Suppressor macrophage treated with lipopolysaccharide for 4 hours (primary cell): ENCODE data around the gene SHISAL1.

ENCODE experiments used
- DNase-seq: peaks from one replicate; pipeline ENCODE4 v3.0.0-alpha.2; 2020

SHISAL1 gene

DNA sequence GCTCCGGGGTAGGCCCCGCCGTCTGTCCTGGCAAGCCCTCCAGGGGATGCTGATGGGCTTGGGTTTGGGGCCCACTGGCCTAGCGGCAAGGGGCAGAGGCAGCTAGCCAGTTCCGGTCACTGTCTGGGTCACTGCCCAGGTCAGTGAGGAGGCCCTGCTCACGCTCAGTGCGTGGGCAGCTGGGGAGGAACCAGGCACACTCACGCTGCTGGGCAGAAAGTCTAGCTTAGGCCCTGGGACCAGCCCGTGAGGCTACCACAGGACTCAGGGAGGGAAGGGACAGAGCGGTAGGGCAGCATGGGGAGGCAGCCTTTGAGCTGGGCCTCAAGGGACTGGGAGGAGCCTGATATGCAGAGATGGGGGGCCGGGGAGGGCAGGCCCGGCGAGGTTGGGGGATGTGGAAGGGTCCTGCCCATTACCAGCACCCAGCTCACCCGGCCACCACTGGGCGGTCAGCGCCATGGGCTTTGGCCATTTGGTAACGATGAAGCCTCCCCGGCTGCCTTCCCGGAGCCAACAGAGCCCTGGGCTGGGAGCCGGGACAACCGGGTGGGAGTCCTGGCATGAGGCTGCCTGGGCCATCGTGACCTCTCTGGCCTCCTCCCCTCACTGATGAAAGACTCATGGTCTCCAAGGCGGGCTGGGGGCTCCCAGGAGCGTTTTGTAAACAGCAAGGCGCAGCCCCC lies 14.2 kb downstream of the SHISAL1 start:
- no peak for DNase-seq

DNA sequence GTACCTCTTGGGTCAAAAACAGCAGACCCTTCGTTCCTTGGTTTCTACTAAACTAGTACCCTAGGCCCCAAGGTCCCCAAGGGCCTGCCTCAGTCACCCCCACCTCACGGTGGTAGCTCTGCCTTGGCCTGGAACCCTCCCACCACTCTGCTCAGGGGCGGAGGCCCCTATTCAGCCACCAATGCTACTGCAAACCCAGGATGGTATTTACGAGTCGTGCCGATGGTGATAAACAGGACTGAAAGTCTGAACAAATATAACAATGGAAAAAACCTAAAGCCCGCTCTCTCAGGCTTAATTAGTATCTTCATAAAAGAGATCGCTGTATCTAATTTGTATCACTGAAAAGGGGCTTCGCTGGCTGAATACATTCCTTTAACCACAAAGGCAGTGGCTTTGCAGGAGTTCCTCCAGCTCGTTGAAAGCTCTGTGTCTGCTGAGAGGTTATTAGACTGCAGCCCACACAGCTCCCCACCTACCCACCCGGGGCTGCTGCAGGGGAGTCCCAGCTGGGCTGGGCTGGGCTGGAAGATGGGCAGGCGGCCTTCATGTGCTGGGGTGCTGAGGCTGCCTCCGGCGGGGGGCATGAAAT lies 15.2 kb downstream of the SHISAL1 start:
- DNase-seq: no peak

DNA sequence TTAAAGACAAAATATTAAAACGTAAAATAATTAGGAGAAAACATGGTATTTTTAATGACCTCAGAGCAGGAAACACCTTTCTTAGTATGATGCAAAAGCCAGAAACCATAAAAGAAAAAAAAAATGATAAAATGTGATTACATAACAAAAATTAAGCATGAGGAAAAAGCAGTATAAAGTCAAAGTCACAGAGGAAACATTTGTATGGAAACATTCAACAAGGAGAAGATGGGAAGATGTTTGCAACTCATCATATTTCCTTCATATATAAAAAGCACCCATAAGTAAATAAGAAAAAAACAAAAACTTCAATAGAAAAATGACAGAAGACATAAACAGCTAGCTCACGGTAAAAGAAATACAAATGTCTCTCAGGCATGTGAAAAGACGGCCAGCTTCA lies 17.3 kb downstream of the SHISAL1 start:
- DNase-seq: no peak

DNA sequence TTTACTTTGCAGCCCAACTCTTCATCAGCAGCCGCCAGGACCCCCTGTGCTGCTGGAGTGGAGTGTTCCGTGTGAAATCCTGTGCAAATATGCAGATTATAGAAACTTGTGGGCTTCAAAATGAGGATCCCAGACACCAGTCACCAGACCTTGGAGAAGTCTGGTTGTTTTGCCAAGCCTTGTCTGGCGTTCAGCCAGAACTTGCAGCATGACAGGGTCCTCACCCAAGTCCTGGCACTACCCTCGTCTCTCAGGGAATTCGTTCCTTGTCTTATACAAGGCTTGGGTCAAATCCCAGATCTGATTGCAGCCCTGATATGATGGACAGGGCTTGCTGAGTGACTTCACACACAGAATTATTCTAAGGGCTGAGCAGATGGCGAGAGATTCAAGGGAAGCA lies 18.9 kb downstream of the SHISAL1 start:
- DNase-seq: no peak

DNA sequence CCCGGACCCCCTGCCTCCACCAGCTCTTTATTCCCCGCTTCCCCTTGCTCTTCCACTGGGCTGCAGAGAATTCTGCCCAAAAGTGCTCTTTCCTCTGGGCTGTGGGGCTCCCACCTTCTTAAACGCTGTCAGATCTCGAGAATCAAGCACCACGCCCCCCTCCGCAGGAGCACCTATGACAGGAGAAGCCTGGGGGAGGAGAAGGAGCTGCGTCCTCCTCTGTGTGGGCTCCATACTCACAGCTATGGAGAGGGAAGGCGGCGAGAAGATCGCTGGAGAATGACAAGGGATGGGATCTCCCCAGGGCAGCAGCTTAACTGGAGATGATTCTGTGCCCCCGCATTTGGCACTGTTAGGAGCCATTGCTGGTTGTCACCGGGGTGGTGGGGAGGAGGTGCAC lies 19.7 kb downstream of the SHISAL1 start:
- no peak for DNase-seq

DNA sequence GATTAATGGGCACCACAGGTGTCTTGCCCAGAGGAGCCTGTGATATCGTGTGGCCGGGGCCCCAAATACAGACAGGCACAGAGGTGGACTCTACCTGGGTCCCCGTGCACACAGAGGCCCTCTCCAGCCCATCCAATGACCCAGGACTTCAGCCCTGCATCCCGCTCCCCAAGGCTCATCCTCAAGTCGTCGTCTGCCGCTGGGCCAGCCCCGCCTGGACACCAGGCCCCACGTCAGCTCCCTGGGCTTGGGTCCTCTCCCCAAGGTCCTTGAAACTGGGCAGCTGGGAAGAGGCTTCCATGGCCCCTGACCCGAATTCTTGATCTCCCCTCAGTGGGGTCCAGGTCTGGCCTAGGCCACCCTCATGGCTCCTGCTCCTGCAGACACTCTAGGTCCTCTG lies 20.2 kb downstream of the SHISAL1 start:
- no peak for DNase-seq

DNA sequence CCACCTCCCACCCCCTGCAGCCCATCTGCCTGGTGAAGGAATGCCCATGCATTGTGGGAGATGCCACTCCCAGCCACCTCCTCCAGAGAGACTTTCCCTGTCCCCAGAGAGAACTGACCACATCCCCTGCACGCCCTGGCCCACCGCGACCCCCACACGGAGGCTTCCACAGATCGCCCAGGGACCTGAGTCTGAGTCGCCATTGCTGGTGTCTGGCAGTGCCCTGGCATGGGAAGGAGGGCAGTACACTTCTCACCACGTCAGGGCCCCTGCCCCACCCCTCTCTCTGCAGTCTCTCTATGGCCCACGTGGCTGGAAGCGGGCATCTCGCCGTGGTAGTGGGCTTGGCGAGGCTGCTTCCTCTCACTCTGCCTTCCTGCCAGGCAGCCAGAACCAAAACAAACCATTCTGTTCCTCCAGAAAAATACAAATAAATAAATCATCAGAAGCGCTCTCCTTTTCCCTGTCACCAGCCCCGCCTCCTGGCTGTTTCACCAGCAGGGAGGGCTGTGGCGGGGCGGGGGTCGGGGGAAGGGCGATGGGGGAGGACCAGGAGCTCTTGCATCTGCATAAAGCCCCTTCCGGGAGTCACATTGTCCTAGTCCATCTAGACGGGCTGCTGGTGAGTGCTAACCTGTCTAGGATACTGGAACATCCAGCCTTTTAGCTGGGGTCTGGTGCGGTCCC lies 20.9 kb downstream of the SHISAL1 start:
- no peak for DNase-seq

DNA sequence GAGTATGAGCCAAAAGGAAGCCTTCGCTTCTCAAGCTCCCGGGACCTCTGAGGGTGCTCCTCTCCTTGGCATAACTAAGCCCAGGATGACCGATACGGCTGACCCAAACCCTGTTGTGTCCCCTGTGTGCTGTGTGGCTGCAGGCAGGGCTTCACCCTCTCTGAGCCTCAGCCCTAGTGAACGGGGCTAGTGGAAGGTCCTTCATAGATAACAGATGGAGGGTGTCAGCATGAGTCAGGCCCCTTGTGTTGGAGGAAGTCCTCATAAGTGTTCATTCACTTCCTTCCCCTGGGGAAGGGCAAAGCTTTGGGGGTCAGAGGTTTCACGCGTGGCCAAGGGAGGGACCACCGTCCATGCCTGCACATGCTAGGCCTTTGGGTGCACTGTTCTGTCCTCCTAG lies 21.5 kb downstream of the SHISAL1 start:
- DNase-seq: peak; percentile 21

DNA sequence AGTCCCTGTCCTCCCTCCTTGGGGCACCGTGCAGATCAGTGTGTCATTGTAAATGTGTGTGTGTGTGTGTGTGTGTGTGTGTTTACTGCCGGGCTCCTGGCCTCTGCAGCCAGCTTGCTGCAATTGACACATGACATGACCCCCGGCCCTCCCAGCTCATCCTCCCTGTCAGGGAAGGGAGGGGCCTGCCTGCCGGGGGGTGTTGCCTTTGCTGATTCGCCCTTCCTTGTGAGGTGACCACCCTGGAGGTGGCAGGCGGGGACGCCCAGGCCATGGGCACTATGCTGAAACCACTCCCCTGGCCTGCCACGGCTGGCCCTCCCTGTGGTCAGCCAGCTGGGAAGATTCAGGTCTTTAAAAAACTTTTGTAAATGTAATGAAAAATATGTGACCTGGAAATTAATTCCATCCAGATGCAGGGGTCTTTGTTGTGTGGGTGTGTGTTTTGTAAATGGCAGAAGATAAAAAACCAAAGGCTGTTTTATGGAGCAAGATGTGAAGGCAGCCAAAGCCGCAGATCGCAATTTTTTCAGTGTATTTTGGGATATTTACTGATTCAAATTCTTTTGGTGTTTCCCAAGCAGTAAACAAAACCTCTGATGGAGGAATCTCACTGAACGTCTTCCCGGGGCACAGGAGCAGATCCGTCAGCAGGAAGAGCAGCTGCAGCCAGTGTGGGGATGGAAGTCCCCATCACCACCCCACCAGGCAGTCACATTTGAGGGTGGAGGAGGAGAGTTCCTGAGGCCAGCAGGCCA lies 23.2 kb downstream of the SHISAL1 start:
- no peak for DNase-seq

DNA sequence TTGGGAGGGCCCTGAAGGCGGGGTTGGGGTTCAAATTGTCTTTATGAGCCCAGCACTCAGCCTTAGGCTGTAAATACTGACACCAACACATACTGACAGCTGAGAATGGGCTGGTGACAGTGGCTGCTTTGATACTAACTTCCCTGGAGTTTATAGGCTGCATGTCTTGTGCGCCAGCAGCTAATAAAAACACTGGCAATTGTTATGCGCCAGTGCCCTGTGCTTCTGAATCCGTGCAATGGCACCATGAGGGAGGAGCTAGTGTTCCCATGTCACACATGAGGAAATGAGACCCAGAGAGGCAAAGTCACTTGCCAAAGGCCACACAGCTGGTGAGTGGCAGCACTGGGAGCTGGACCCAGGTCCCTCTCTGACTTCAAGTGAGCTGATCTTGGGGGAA lies 23.8 kb downstream of the SHISAL1 start:
- DNase-seq: no peak

DNA sequence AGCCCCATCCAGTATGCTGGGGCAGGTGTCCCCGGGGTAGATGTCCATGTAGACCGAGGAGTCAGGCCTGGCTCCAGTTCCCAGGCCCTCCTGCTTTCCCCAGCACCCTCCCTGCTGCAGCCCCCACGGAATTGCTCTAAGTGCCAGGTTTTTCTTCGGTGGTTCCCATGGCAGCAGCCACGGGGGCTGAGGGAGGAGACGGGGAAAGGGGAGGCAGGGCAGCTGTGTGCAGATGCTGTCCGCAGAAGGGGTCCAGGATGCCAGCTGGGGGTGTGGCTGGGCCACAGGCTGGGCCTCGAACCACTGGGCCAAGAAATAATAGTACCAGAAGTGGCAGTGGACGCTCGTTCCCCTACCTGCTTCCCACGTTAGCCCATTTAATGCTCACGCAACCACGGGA lies 25.0 kb downstream of the SHISAL1 start:
- DNase-seq: no peak

DNA sequence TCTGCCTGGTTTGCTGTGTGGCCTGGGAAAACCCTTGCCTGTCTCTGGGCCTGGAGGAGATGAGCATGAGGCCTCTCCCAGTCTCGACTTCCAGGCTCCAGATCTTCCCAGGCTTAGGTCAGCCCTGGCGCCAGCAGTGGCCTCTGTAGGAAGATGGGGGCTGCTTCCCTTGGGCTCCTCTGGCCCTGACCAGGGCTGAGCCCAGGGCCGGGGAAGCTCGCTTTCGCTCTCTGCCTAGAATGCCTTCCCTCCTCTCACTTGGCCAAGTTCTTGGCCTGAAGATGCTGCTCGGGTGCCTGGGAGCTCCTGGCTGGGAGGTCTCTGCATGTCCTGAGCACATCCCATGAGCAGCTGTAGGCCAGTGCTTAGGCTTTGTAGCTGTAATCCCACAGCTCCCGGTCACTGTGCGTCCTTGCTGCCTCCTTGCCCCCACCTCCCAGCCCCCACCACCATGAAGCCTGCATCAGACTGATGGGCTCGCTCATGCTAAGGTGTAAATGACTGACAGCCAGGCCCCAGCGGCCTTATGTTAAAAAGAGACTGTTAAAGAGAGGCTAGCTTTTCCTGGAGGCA lies 25.5 kb downstream of the SHISAL1 start:
- DNase-seq: no peak

DNA sequence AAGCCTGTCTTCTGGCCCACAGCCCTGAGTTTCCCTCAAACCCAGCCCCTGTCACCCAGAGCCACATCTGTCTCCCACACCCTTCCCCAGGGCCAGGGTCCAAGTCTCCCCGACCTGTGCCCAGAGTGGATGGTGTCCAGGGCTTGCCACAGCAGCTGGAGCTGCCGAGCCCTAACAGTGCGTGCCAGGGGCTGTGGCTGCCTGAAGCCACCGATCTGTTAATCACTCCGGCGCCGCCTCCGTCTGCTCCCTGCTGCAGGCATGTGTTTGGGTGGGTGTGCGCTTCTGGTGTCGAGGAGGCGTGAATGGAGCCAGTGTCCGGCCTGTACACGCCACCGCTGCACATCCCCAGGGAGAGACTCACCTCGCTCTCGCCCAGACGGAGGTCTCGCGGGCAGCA lies 26.1 kb downstream of the SHISAL1 start:
- DNase-seq: no peak

DNA sequence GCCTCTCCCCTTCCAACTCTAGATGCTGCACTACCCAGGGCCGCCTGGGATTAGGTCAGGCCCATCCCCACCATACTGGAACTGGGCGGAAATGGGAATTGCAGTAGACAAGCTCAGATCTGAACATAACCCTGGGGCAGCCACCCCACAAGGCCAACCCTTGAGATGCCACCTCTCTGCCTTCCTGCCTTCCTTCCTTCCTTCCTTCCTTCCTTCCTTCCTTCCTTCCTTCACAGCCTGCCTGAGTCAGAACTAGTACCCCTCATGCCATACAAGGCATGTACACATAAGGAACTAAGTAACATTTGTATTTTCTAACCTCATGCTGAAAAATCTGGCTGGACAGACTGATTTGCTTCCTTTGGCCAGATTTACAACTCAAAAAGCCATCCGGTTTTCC lies 28.0 kb downstream of the SHISAL1 start:
- no peak for DNase-seq

DNA sequence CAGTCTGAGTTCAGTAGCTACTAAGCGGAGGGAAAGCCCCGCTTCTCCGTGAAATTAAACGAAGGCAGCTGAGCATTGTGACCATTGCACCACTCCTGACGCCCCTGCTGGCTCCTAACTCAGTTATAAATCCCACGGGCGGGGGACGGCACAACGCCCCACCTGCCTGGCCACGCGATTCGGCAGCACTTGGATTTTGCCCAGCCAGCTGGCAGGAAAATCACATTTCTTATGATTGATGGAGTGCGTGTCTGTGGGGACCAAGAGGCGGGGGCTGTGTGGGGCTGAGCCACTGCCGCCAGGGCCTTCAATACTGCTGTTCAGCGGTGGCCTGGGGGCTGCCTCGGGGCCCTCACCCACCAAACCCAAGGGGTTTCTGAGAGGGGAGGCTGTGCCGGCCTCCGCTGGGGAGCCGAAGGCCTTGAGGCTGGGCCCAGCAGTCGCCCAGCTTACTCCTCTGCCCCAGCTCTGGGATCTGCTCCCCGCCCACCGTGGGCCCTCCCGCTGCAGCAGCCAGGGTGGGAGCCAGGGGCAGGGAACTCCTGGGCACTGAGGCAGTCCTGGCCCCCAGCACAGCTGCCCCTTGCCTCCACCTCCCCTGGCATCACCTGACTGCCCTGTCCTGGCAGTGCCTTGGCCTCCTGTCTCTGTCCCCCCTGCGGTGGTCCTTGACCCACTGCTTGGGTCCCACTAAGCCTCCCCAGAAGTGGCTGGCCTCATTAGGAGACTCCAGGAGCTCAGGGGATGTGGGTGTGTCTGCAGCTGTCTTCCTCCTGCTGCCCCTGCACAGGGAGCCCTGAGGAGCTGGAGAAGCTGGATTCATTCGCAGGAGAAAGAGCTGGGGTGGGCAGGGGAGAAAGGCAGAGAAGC lies 30.7 kb downstream of the SHISAL1 start:
- DNase-seq: no peak

DNA sequence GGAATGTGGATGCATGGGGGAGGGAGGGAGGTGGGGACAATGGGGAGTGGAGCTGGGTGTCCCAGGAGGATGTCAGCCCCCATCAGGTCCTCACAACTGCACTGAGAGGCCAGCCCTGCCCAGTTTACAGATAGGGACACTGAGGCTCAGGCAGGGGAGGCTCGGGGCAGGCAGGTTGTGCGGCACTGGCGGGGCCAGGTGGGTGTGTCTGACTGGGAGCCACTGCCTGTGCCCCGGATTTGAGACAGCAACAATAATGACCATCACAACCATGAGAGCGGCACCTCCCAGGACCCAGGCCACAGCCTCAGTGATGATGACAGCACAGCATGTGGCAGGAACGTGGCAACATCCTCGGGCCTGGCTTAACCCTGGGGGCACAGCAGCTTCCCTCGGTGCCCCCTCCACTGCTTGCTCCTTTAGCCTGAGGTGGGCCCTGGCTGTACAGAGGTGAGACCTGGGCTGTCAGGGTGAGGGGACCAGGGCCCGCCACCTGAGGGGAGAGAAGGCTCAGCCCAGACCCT lies 32.0 kb downstream of the SHISAL1 start:
- no peak for DNase-seq

DNA sequence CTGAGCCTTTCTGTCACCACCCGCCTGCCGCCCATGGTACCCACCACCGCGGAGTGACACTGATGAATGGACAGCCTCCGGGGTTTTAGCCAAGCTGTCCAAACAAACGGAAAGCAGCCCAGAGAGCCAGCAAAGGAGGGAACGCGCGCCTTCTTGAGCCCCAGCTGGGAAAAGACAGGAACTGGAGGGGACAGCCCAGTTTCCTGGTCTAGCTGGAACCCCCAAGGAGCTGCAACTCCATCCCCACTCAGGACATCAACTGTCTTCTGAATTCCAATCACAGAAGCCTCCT lies 33.7 kb downstream of the SHISAL1 start:
- no peak for DNase-seq

DNA sequence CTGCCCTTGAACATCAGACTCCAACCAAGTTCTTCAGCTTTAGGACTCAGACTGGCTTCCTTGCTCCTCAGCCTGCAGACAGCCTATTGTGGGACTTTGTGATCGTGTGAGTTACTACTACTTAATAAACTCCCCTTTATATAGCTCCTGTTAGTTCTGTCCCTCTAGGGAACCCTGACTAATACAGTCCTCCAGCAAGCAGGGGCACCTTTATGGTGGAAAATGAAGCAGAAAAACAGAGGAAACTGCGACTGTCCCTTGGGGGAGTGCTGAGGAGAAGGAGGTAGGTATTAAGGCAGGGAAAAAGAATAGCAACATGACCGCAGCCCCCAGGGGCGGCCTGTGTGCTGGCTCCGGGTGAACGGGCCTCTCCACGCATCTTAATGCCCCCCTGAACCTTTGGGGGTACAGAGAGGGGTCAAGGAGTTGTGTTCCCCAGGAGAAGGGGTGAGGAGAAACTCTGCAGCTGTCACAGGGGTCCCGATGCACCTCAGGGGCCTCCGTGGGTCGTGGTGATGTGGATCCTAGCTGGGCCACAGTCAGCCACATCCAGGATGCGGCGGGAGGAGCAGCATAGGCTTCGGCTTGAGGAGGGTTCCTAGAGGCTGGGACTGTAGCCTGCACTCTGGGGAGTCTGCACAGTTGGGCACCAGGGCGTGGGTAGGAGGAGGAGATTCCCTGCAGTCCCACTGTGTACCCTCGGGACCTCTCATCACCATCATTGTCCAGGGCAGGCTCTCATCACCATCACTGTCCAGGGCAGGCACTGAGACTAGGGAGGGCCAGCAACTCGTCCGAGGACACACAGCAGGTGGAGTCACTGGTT lies 34.3 kb downstream of the SHISAL1 start:
- DNase-seq: no peak

DNA sequence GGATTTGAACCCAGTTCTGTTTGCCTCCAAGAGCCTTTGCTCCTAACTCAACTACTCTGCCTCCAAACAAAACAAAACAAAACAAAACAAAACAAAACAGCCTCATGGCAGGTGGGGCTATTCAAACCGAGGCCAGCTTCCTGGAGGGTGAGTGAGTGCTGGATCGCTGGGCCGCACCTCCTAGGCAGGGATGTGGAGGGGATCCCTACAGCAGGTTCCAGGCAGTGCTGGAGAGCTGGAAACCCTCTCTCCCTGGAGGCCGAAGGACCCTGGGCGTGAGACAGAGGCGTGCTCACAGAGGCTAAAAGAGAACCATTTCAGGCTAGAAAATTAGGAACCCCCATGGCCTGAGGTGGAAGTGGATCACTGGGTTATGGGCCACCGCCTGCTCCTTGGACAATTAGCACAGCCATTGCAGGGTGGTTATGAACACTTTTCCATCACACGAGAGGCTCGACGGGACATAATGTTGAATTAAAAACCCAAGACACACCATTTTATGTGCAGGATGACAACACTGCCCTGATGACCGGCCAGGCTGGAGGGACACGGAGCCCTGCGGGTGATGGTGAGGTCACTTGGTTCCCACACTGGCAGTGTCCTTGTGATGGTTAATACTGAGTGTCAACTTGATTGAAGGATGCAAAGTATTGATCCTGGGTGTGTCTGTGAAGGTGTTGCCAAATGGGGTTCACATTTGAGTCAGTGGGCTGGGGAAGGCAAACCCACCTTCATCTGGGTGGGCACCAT lies 35.2 kb downstream of the SHISAL1 start:
- no peak for DNase-seq

DNA sequence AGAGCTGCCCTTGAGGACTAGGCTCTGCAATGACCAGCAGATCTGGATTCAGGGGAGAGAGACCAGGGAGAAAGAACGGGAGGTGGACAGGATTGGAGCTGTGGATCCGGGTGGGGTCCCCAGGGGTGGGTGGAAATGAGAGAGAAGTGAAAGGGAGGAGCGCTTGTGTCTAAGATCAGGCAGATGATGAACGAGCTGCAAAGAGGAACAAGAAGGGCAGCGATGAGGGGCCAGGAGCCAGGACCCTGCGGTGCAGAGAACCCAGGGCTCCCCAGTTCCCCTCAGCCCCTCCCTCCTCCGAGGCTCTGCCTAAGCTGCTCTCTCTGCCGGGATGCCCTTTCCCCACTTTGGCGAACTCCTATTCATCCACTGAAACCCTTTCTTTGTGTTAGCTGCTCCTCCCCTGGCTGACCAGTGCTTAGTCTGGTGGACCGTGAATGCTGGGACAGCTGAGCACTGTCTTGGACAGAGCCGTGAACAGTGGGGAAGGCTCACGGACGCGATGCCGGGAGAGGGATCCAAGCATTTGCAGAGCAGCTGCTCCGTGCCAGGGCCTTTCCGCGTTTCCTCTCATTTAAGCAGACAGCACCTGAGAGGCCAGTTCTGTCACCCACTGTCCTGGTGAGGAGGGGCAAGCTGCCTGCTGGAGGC lies 35.9 kb downstream of the SHISAL1 start:
- no peak for DNase-seq
